Erythroblast (primary cell): ENCODE results near the gene ANO10.

Source experiments
- DNase-seq, 2 experiments: peaks; one replicate each; lab custom pipeline; 2025; lab: John Stamatoyannopoulos, UW
- GATA1 ChIP-seq: IDR thresholded peaks from 2 replicates; pipeline ENCODE4 v1.6.1; 2011; ENCODE audit warnings: low read depth, mild to moderate bottlenecking, control low read depth, low read length, moderate library complexity
- POLR2A ChIP-seq: IDR thresholded peaks from 2 replicates; pipeline ENCODE4 v1.6.1; 2011; ENCODE audit warnings: mild to moderate bottlenecking, low read length

The ANO10 gene

GRCh38 chr3:43640681-43641080 is 18.9 kb upstream of the ANO10 start:
- TF ChIP-seq GATA1, result no peak
- TF ChIP-seq POLR2A, result no peak
- DNase-seq, result no peak

GRCh38 chr3:43638594-43639447 is 17.0 kb upstream of the ANO10 start:
- peak; percentile 68 to 80 for DNase-seq
- no peak for TF ChIP-seq GATA1
- TF ChIP-seq POLR2A, result no peak

- TF ChIP-seq GATA1 (no peak), POLR2A (no peak)
- no peak for DNase-seq
These were observed 15.9 kb upstream of the ANO10 start for GRCh38 chr3:43637702-43638101.

- TF ChIP-seq POLR2A (no peak), GATA1 (no peak)
- no peak for DNase-seq
These were observed 11.2 kb upstream of the ANO10 start for GRCh38 chr3:43632986-43633385.

GRCh38 chr3:43632269-43632733 is 10.5 kb upstream of the ANO10 start:
- peak; percentile 17 to 42 for DNase-seq
- TF ChIP-seq GATA1 (no peak), POLR2A (no peak)

GRCh38 chr3:43629741-43630140 is 7.9 kb upstream of the ANO10 start:
- no peak for TF ChIP-seq GATA1
- TF ChIP-seq POLR2A, result no peak
- no peak for DNase-seq

GRCh38 chr3:43629257-43629656 is 7.4 kb upstream of the ANO10 start:
- DNase-seq, result no peak
- no peak for TF ChIP-seq POLR2A
- no peak for TF ChIP-seq GATA1

- TF ChIP-seq POLR2A (no peak), GATA1 (no peak)
- no peak for DNase-seq
These were observed 5.5 kb upstream of the ANO10 start for GRCh38 chr3:43627360-43627759.

GRCh38 chr3:43624619-43625305 is 3.0 kb upstream of the ANO10 start:
- TF ChIP-seq POLR2A (no peak), GATA1 (no peak)
- no peak for DNase-seq

- peak; percentile 45 to 62 for DNase-seq
- TF ChIP-seq GATA1, result no peak
- TF ChIP-seq POLR2A, result no peak
These were observed 768 bp downstream of the ANO10 start for GRCh38 chr3:43620831-43621655.

- TF ChIP-seq GATA1 (no peak), POLR2A (no peak)
- no peak for DNase-seq
These were observed 2.2 kb downstream of the ANO10 start for GRCh38 chr3:43619588-43619987.

- TF ChIP-seq GATA1 (no peak), POLR2A (no peak)
- no peak for DNase-seq
These were observed 3.7 kb downstream of the ANO10 start for GRCh38 chr3:43618142-43618541.

- DNase-seq, result no peak
These were observed 5.8 kb downstream of the ANO10 start for GRCh38 chr3:43616034-43616433.

More at GRCh38 chr3:43616034-43616433, 5.8 kb downstream of the ANO10 start:
- no peak for TF ChIP-seq POLR2A
- no peak for TF ChIP-seq GATA1
